Skin of body (tissue), 2 donors: Measurements from ENCODE around the gene LRRC49. TPM values are rescaled to one million over a fixed set of nuclear protein-coding genes. Genes with fewer than 3 reads are reported as not detected.
"Not testable (repeated sequence)": the region's sequence is repeated elsewhere in the genome, so short reads cannot be mapped to it uniquely, and the experiment has no call there.

Experiments
- DNase-seq: peaks from one replicate; lab custom pipeline; 2025; lab: John Stamatoyannopoulos, UW
- total RNA-seq: library from RNA; depleted of rRNA; stranded (reverse); fragments of >200 nt; gene quantifications from one replicate; pipeline ENCODE4 v1.2.3, GENCODE V29; 2014

Gene LRRC49
- total RNA-seq, 1 donor from 2014 or later: 11.4 TPM

DNA sequence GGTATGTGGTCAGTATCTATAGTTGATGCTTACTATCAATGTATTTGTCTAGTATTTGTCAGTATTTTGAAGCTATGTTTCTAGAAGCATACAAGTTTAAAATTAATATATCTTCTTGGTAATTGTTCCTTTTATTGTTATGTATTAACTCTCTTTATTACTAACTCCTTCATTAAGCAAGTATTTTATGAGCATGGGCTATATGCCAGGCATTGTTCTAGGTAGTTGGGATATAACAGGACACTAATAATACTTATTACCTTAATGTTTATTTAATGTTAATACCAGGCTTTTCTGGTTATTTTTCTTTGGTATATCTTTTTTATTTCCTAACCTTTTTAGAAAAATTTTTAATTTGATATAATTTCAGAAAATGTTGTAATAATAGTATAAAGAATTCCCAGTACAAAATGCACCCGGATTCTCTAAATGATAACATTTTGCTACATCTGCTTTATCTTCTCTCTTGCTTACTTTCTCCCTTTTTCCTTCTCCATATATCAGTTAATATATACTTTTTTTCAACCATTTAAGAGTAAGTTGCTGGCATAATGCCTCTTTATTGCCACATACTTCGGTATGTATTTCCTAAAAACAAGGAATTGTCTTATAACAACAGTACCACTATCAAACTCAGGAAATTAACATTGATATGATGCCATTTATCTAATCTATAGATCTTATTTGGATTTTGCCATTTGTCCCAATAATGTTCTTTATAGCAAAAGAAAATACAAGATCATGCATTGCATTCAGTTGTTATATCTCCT lies 30.9 kb downstream of the LRRC49 start:
- DNase-seq: no peak

GRCh38 chr15:70926914-70927313 lies 34.3 kb downstream of the LRRC49 start:
- DNase-seq: not testable (repeated sequence)

GRCh38 chr15:70931821-70932220 lies 39.2 kb downstream of the LRRC49 start:
- DNase-seq: no peak

DNA sequence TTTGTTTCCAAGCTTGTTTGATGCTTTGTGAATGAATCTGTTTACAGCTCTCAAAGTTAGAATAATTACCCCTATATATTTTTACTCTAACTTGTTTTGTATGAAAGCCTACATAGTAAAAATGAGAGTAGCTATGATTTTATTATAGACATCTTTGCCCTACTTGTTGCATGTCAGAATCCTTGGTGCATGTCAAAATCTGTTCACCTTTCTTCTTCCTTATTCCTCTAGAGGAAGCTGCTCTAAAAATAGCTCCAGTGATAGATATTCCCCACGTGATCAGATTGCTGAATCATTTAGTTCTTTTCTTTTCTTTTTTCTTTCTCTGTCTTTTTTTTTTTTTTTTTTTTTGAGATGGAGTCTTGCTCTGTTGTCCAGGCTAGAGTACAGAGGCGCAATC lies 39.8 kb downstream of the LRRC49 start:
- no peak for DNase-seq

DNA sequence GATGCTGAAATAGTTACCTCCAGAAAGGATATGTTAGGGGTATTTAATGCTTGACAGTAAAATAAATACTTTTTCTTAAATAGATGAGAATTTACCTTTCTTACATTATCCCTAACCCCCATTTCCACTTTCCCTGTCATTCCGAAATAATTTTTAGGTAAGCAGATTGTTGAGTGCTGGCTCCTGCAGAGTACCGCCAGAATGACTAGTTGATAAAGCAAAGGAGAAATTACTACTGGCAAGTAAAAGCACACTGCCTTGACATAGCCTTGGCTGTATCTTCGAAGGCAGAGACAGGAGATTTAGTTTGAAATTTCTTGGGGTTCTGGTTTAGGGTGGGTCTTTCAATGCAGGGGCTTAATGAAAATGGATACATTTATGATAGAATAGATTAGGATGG lies 40.8 kb downstream of the LRRC49 start:
- no peak for DNase-seq

- no peak for DNase-seq
Observed at GRCh38 chr15:70935631-70936030, 43.0 kb downstream of the LRRC49 start.

DNA sequence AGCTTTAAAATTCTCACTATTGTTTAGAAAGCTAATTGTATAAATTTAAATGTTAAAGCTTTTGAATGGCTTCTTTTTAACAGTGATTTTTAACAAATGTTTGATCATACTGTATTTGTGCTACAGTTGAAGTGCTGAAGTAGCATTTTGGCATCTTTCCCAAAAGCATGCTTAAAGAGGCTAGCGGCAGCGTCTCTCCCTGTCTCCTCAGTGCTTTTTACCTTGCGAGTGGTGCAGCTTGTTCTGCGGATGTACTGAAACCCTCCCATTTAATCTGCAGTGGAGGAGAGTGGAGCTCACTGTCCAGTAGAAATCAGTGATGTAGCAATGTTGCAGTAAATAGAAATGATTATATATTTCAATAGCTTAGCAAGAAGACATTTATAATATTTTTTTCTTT lies 43.7 kb downstream of the LRRC49 start:
- DNase-seq: peak; percentile 21

DNA sequence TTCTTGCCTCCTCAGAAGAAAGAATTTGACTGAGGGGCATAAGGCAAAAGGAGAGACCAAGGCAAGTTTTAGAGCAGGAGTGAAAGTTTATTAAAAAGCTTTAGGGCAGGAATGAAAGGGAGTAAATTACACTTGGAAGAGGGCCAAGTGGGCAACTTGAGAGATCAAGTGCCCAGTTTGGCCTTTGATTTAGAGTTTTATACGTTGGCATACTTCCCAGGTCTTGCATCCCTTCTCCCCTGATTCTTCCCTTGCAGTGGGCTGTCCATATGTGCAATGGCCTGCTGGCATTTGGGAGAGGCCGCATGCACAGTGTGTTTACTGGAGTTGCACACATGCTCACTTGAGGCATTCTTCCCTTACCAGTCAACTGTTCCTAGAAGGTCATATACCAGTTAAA lies 50.7 kb downstream of the LRRC49 start:
- not testable (repeated sequence) for DNase-seq

DNA sequence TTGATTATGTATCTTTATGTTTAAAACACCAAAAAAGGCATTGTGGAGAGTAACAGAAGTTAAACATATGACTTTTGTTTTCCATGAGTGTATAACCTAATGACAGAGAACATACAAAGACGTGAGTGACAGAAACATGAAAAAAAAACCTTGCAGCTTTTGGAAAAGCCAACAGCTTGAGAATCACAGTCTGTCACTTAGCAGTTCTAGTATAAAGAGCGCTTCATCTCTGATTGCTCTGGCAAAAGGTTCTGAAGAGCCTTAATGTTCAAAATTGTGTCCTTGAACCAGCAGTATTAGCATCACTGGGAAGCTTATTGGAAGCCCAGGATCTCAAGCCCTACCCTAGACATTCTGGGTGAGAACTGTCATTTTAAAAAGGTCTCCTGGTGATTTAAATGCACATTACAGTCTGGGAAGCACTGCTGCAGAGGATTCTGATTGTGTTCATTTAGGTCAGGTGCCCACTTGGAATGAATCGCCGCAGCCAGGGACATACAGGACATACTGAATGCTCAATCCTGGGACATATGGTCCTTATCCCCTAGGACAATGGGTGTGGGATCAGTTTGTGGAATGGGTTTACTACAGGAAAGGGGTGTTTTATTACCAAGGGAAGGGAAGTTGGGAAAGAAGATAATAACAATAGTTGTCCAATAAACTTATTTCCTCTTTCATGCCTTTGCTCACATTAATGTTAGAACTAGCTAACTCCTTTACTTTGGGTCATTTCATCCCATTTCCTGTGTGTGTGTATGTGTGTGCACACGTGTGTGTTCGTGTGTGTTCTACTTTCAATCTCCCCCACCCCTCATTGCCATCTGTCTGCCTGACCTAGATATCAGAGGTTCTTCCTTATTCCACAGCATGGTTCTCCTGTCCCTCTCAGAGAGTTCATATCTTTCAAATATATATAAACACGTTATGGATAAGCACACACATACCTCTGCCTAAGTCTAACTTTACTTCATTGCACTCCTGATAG lies 55.0 kb downstream of the LRRC49 start:
- DNase-seq: no peak

GRCh38 chr15:70950953-70951352 lies 58.3 kb downstream of the LRRC49 start:
- no peak for DNase-seq

DNA sequence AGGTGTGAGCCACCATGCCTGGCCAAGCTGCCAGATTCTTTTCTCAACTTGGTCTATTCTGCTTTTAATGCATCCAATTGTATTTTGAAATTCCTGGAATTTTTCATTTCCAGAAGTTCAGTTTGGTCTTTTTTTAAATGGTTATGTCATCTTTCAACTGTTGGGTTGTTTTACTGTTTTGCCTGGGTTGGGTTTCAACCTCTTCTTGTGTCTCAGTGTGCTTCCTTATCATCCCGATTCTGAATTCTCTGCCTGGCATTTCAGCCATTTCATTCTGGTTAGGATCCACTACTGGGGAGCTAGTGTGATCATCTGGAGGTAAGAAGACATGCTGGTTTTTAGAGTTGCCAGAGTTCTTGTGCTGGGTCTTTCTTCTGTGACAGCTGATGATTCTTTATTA lies 61.5 kb downstream of the LRRC49 start:
- no peak for DNase-seq

- DNase-seq: no peak
Observed at GRCh38 chr15:70954733-70955132, 62.1 kb downstream of the LRRC49 start.

DNA sequence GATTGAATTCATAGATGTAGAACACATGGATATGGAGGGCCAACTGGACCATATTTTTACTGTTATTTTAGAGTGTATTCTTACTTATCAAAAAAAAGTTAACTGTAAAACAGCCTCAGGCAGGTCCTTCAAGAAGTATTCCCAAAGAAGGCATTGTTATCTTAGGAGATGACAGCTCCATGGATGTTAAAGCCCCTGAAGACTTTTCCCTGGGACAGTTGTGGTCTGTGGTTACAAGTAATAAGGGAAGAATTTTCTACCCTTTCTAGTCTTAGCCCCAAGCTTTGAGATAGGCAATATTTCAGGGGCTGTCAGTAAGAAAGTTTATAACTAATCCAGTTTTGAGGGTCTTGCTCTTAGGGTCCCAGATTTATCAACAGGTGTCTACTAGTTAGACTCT lies 62.5 kb downstream of the LRRC49 start:
- no peak for DNase-seq

- peak; percentile 9 for DNase-seq
Observed at GRCh38 chr15:70956201-70956995, 63.8 kb downstream of the LRRC49 start.

DNA sequence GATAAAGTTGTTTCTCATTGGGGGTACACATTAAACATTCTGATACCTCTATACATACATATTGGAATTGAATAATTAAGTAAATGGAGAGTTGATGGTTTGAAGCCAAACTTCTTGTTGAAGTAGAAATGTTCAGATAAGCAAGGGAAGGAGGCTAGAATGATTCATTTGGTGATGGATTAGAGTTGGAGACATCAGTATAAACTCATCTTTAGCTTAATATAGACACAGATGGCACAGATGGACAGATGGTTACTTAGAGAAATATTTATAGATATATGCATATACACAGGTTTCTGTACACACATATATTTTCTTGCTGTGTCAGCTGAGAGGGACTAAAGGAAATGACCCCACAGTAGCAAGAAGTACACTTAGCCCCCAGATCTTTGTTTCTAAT lies 69.5 kb downstream of the LRRC49 start:
- no peak for DNase-seq

GRCh38 chr15:70963199-70963598 lies 70.6 kb downstream of the LRRC49 start:
- DNase-seq: no peak

DNA sequence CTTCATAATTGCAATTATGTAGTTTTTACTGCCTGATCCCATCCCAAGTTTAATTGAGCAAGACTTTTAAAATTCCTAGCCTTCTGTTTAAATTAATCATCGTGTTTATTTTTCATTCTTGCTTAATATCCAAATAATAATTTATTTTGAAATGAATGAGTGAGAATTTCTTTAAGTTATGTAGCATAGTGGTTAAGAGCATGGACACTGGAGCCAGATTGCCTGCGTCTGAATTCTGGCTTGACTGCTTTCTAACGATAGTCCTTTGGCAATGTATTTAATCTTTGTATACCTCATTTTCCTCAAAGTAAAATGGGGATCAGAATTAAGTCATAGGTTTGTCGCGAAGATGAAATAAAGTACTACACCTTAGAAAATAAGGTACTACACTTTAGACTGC lies 71.4 kb downstream of the LRRC49 start:
- no peak for DNase-seq

DNA sequence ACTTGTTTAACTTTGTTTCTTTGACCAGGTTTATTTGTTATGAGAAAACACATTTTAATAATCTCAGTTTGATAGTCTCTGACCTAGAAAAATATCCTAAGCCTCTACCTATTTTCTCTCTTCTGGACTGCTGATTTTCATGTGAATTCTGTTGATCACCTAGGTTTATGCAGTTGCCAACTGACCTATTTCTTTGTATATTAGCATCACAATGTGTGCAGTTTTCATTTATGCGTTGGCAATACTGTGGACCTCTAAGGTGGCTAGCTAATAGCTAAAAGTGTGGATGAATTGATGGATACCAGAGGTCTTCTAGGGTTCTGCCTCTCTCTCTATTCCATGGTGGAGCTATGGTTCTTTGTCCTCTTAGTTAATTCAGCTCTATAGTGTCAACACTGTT lies 72.1 kb downstream of the LRRC49 start:
- DNase-seq: no peak

GRCh38 chr15:70967646-70968045 lies 75.0 kb downstream of the LRRC49 start:
- DNase-seq: no peak

GRCh38 chr15:70974004-70974832 lies 81.6 kb downstream of the LRRC49 start:
- peak; percentile 5 for DNase-seq

GRCh38 chr15:70976851-70977250 lies 84.2 kb downstream of the LRRC49 start:
- DNase-seq: peak; percentile 89
